RWPE2 (cell line): ENCODE data around the gene LRP8.

Experiments
- ATAC-seq: fragments of 200-7000 bp; cut with Tn5 transposase; 3 replicates; pipeline ENCODE4 v1.9.1; 2021; ENCODE audit warnings: low read depth
- DNase-seq: peaks from one replicate; pipeline ENCODE4 v3.0.0-alpha.2; 2020; ENCODE audit warnings: low spot score
- H3K27ac ChIP-seq: fragments of 450-650 bp; 2 replicates; pipeline ENCODE4 v1.5.1; 2017; ENCODE audit warnings: mild to moderate bottlenecking; ENCODE audit not compliant: poor library complexity, severe bottlenecking
- H3K27me3 ChIP-seq: fragments of 250-450 bp; sonication (Bioruptor Pico); 2 replicates; pipeline ENCODE4 v1.5.1; 2021; ENCODE audit warnings: mild to moderate bottlenecking, moderate library complexity; ENCODE audit not compliant: insufficient read depth, poor library complexity, severe bottlenecking
- H3K36me3 ChIP-seq: fragments of 250-450 bp; sonication (Bioruptor Pico); 2 replicates; pipeline ENCODE4 v1.5.1; 2020; ENCODE audit warnings: low read depth, mild to moderate bottlenecking, moderate library complexity
- H3K4me1 ChIP-seq: fragments of 250-450 bp; sonication (Bioruptor Pico); 2 replicates; pipeline ENCODE4 v1.5.1; 2021; ENCODE audit warnings: mild to moderate bottlenecking, moderate library complexity; ENCODE audit not compliant: insufficient read depth, poor library complexity, severe bottlenecking
- H3K4me3 ChIP-seq: fragments of 250-450 bp; sonication (Bioruptor Pico); 2 replicates; pipeline ENCODE4 v1.5.1; 2021; ENCODE audit warnings: mild to moderate bottlenecking, moderate library complexity; ENCODE audit not compliant: severe bottlenecking
- H3K9me3 ChIP-seq: fragments of 250-450 bp; sonication (Bioruptor Pico); 2 replicates; pipeline ENCODE4 v1.5.1; 2021; ENCODE audit warnings: mild to moderate bottlenecking, moderate library complexity; ENCODE audit not compliant: severe bottlenecking
- CTCF ChIP-seq: fragments of 450-650 bp; IDR thresholded peaks from one replicate; pipeline ENCODE4 v1.5.1; 2017; ENCODE audit warnings: mild to moderate bottlenecking, moderate library complexity; ENCODE audit not compliant: poor library complexity, severe bottlenecking

Gene LRP8

GRCh38 chr1:53292690-53293089, 35.2 kb downstream of the LRP8 start:
- Histone ChIP-seq H3K27ac (peak overlapping the region; percentile 12), H3K36me3 (peaks cover 11% of the 10 kb centered on the region; the same call in 1 of the 2 replicates), H3K4me1 (peaks cover 17% of the 10 kb centered on the region), H3K9me3 (no peaks in the 10 kb centered on the region), H3K27me3 (no peaks in the 10 kb centered on the region), H3K4me3 (no peak overlapping the region)
- ATAC-seq (no peak), DNase-seq (no peak)
- TF ChIP-seq CTCF, result no peak

GRCh38 chr1:53291574-53291973, 36.3 kb downstream of the LRP8 start:
- no peak overlapping the region for H3K27ac ChIP-seq
- ATAC-seq (no peak), DNase-seq (no peak)
- peaks cover 17% of the 10 kb centered on the region for H3K4me1 ChIP-seq
- H3K36me3 ChIP-seq, result peaks cover 21% of the 10 kb centered on the region
- H3K4me3 ChIP-seq, result no peak overlapping the region
- H3K27me3 ChIP-seq, result no peaks in the 10 kb centered on the region
- TF ChIP-seq CTCF, result no peak
- H3K9me3 ChIP-seq, result no peaks in the 10 kb centered on the region

GRCh38 chr1:53288790-53289429, 39.0 kb downstream of the LRP8 start:
- Histone ChIP-seq H3K9me3 (no peaks in the 10 kb centered on the region), H3K4me3 (no peak overlapping the region), H3K4me1 (peaks cover 6% of the 10 kb centered on the region), H3K27me3 (no peaks in the 10 kb centered on the region), H3K27ac (no peak overlapping the region), H3K36me3 (peaks cover 44% of the 10 kb centered on the region)
- DNase-seq, result no peak
- TF ChIP-seq CTCF, result no peak
- ATAC-seq, result no peak

- DNase-seq, result no peak
- no peak for ATAC-seq
- Histone ChIP-seq H3K4me1 (peaks cover 1% of the 10 kb centered on the region), H3K27ac (no peak overlapping the region), H3K36me3 (peaks cover 44% of the 10 kb centered on the region), H3K27me3 (no peaks in the 10 kb centered on the region), H3K4me3 (no peak overlapping the region), H3K9me3 (no peaks in the 10 kb centered on the region)
- TF ChIP-seq CTCF, result no peak
Observed at GRCh38 chr1:53288002-53288789, 39.7 kb downstream of the LRP8 start.

GRCh38 chr1:53286955-53287354, 40.9 kb downstream of the LRP8 start:
- ATAC-seq (no peak), DNase-seq (no peak)
- Histone ChIP-seq H3K36me3 (peaks cover 48% of the 10 kb centered on the region), H3K4me1 (no peaks in the 10 kb centered on the region), H3K4me3 (no peak overlapping the region), H3K9me3 (no peaks in the 10 kb centered on the region), H3K27me3 (no peaks in the 10 kb centered on the region), H3K27ac (no peak overlapping the region)
- TF ChIP-seq CTCF, result no peak
